Left colon (tissue), 2 donors: ENCODE measurements around the gene TMEM91. TPM values are rescaled to one million over a fixed set of nuclear protein-coding genes. Genes with fewer than 3 reads are reported as not detected.

Experiments used
- ATAC-seq: fragments of 200-7000 bp; cut with Tn5 transposase; one replicate; pipeline ENCODE4 v1.9.1; 2020; ENCODE audit warnings: mild to moderate bottlenecking, moderate library complexity
- DNase-seq, 2 donors: peaks; one replicate each; pipeline ENCODE4 v3.0.0-alpha.2; 2020
- intact Hi-C, 2 donors: fragments of 100-400 bp; cut with DNase I in 1 of 2; cut with micrococcal nuclease in 1 of 2; formaldehyde crosslinking; loops; one replicate each; pipeline versions ENCODE4 v1.11.2 to v1.14.0; 2022; cut with DNase I, micrococcal nuclease
- total RNA-seq, 2 donors: library from RNA; stranded (reverse); fragmentation: NEBNext Ultra II Directional; extraction: Animal tissue kit (Norgen Biotek cat#: 25700); gene quantifications; one replicate each; pipeline ENCODE4 v1.2.1, GENCODE V29; 2021
- donor health status: DM: no; HTN: no; CAD: no.
- donor health status: DM: yes; HTN: yes; CAD: no.

TMEM91 gene
- total RNA-seq, 2 donors from 2014 or later: 2.8 to 4.9 TPM

DNA sequence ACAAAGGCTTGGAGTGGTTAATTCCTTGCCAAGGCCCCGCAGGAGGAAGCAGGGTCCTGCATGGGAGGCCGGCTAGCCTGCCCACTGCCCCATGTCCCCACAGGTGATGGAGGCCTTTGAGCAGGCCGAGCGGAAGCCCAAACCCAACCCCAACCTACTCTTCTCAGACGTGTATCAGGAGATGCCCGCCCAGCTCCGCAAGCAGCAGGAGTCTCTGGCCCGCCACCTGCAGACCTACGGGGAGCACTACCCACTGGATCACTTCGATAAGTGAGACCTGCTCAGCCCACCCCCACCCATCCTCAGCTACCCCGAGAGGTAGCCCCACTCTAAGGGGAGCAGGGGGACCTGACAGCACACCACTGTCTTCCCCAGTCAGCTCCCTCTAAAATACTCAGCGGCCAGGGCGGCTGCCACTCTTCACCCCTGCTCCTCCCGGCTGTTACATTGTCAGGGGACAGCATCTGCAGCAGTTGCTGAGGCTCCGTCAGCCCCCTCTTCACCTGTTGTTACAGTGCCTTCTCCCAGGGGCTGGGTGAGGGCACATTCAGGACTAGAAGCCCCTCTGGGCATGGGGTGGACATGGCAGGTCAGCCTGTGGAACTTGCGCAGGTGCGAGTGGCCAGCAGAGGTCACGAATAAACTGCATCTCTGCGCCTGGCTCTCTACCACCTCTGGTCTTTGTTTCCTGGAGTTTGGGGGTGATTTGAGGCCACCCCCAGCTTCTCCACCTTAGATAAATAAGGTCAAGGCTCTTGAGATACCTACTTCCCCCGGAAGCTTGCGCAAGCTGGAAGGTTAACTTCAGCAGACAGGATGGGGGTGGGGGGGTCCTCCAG, 48.2 kb downstream of the TMEM91 start:
- intact Hi-C loops: no loop called here
- DNase-seq: peak in 1 of 2 donors; percentile 49
- no peak for ATAC-seq

DNA sequence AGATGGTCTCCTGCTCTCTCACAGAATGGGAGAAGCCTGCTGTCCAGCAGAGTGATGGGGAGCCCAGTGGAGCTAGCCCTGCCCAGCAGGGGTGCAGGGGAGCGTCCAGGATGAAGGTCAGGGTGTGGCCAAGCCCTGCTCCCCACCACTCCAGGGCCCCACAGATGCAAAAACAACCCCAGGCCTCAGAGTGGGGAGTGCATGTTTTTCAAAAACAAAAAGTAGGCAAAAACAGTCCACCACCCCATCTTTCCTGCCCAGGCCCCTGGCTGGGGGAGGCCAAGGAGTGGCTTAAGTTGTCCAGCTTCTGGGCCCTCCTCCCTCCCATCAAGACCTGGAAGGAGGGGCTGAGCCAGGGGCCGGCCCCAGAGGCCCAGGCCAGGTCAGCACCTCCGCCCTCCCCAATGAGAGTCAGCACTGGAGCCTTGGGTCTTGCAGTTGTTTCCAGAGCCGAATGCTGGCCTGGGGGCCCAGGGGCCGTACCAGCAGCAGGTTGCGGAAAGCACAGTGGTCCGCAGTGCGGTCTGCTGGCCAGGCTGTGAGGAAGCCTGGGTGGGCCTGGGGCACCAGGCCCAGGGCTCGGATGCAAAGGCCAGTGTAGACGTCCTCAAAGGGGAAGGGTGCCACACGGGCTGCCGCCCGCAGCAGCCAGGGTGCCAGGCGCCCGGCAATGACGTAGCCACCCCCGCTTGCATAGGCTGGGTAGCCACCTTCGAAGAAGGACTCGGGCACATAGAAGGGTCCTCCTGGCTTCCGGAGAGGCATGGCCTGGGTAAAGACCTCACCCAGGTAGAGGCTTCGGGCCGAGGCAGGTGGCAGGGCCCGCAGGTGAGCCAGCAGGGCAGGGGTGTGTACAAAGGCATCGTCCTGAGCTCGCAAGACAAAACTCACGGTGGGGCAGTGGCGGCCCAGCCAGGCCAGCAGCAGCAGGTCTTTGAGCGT, 49.1 kb downstream of the TMEM91 start:
- intact Hi-C loops: no loop called here
- peak in 1 of 2 donors; percentile 49 for DNase-seq
- ATAC-seq: peak; percentile 1

DNA sequence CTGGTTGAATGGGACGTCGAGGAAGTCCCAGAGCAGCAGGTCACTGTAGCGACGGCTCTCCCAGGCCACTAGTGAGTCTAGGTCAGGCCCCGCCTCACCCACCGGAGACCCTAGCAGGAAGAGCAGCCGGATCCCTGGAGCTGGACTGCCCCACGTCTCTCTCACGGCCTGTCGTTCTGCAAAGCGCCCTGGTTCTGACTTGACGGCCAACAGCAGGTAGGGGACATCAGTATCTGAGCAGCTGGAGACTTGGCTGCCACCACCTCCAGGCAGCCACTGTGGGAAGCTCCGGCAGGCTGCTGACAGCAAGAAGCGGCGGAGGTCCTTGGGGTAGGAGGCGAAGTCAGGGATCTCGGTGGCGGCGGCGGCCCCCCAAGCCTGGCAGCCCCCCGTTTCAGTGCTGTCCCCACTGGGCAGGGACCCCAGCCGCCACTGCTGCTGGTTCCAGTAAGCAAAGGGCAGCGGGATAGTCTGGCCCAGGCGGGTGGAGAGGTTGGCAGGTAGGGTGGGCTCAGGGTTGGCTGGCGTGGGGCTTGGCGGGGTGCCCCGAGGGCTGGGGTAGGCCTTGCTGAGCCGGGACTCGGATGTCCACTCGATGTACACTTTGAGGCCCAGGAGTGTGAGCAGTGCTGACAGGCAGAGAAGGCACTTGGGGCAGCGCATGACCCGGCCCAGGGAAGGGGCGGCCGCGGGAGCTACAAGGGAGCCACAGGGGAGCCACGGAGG, 49.9 kb downstream of the TMEM91 start:
- ATAC-seq (peak; percentile 19), DNase-seq (peak in 1 of 2 donors; percentile 44)
- intact Hi-C loops: no loop called here

DNA sequence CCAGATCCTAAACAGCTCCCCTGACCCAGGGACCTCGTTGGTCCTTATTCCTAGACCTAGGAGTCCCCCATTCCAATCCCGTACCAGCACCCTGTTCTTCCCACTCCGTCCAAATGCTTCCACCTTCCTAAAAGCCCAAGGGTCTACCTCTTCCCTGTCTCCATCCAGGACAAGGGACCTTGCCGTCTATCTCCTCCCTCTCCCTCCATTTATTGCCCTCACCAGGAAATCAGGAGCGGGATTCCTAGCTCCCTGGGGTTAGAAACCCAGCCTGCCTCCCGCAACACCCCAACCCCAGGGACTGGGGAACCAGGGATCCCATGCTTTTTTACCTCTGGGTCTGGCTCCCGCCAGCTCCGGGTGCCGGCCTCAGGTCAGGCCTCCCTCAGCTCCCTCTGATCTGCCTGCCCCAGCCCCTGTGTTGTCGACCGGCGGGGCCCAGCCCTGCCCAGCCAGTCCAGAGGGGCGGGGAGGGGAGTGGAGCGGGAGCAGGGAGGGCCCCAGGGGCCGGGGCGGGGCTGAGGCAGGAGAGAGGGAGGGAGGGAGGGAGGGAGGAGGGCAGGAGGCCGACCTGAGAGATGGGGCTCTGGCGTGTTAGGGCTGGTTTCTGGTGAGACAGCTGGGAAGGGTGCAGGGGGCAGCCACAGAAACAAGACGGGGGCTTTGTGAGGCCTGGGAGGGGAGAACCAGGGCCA, 50.8 kb downstream of the TMEM91 start, which contains the start of gene B3GNT8:
B3GNT8 (minus strand) TSS at position 423 of the 695 bp plus-strand sequence. CDS start 596 bp downstream, outside the sequence.
- DNase-seq: peak; percentile 92 to 95
- peak; percentile 81 for ATAC-seq
- intact Hi-C loops: no loop called here

DNA sequence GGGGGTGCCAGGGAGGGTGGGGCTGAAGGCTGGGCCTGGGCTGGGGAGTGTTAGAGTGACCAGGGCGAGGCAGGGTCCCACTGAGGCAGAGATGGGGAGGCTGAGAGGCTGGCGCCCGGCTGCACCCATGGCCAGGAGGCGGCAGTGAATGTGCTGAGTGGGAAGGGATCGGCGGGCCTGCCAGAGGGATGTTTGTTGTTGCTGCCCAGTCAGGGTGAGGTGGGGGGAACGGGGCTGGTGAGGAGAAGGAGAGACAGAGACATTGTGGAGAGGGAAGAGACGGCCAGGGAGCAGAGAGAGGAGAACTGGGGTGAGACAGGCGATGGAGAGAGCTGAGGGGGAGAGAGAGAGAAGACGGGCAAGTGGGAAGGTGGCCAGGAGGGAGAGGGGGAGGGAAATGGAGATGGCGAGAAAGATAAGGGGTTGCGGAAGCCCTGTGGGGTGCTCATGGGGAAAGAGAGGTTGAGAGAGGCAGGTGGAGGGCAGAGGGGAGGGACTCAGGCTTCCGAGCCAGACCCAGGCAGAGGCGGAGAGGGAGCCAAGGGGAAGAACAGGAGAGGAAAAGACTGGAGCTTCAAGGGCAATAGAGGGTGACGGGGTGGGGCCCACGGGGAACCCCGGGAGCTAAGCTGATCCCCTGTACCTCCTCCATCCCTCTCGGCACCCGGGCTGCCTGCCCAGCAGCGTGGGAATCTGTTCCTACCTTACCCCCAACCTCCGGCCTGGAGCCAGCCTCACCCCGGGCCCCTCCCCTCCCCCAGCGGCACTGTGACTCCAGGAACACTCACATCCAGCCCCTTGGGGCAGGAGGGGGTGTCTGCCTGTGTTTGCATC, 51.5 kb downstream of the TMEM91 start:
- DNase-seq (peak; percentile 56 to 57), ATAC-seq (peak; percentile 28)
- intact Hi-C loops: no loop called here

DNA sequence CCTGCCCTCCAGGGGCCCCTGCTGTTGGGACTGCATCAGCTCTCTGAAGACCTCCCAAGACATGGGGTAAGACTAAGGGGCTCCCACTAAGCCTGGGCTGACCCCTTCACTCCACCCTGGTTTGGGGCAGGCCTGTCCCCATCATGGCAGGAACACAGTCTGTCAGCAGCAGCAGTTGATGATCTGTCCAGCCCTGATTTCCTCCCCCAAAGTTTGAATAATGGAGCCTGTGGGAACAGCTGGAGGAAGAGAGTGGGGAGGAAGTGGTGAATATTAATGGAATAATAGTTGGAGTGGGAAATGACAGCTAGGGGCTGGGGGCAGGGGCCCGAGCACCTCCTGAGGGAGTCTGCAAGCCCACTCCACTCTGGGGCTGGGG, 52.1 kb downstream of the TMEM91 start:
- ATAC-seq (no peak), DNase-seq (no peak)
- intact Hi-C loops: no loop called here

DNA sequence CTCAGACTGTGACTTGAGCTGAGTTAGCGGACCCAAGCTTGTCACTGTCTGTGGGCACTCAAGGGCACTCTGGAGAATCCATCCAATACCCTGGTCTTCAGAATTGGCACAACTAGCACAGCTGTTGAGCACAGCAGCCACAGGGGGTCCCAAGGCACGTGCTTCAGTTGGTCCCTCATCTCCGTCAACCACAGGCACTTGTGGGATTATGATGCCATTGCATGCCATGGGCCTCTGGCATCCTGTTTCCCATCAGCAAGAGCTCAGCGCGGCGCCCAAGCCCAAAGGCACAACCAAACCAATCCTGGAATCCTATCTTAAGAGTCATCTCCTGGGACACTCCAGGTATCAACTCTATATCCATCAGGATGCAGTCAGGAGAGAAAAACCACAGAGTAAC, 54.6 kb downstream of the TMEM91 start:
- DNase-seq: no peak
- ATAC-seq: no peak
- intact Hi-C loops: no loop called here

DNA sequence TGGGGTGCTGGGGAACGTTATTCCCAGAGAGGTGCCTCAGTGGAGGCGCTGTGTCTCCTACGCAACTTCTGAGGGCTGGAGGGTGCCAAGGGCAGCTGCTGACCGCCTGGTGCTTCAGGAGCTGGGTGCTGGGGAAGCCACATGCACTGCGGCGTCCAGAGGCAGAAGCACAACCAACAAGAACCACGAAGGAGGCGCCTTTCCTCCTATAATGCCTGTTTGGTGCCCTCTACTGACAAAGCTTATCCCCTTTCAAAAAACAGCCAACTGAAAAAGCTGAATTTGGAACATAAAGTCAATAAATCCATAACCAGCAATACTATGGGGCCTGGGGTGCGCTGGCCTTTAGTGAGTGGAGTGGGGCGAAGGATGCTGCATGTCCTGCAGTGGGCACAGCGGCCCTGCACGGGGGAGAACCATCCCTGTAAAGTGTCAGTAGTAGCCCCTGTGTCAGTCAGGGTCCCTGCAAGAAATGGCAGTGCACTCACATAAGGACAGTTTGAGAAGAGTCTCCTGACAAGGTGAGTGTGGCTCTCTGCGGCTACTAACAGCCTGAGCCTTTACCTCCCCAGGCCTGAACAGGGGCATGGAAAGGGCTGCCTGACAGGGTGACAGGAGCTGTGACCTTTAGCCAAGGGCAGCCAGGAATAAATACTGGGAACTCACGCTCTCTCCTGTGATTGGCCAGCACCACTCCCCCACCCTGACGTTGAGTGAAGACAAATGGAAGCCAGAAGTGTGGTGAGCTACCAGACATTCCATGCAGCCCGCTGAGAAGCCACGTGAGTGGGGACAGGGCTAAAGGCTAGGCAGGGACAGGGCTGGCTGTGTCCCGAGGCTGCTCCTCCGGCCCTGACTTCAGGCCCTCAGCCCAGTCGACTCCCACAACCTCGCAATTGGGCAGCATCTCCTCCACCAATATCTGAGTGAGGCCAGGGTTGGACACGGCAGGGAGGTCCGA, 55.4 kb downstream of the TMEM91 start:
- DNase-seq: peak in 1 of 2 donors; percentile 45
- intact Hi-C loops: no loop called here
- ATAC-seq: no peak

DNA sequence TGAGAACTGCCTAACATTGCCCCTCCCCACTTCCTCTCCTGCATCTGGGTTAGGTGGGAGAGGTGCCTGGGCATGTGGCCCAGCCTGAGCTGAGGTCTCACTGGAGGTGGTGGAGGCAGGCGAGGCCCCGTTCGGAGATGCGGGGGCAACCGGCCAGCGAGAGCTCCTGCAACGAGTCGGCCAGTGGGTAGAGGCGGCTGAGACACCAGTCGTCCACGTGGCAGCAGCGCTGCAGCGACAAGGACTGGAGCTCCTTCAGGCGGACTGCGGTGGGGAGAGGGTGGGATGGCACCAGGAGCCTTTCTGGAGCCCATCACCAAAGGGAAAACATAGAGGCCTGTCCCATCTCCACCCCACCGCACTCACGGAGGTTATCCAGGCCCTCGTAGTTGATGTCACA, 56.8 kb downstream of the TMEM91 start:
- ATAC-seq (no peak), DNase-seq (no peak)
- intact Hi-C loops: no loop called here

Other genes starting within 250 kb of the TMEM91 start
- gene CYP2S1, start 183.3 kb upstream of the TMEM91 start, total RNA-seq: 10 to 100 TPM; 22.6 to 44.9 TPM
- gene AXL, start 157.3 kb upstream of the TMEM91 start, total RNA-seq: 10 to 100 TPM in 1 of 2 donors, 1 to 10 TPM in 1; 6.3 to 27.4 TPM
- gene HNRNPUL1, start 112.2 kb upstream of the TMEM91 start, total RNA-seq: 100 to 1,000 TPM; 162 to 172 TPM
- 10 to 100 TPM; 24.1 to 26.3 TPM for gene CCDC97, start 66.4 kb upstream of the TMEM91 start, total RNA-seq
- gene TGFB1, start 22.6 kb upstream of the TMEM91 start, total RNA-seq: 10 to 100 TPM in 1 of 2 donors, 1 to 10 TPM in 1; 7.4 to 14.7 TPM
- 1 to 10 TPM; 6.2 to 8.6 TPM for gene B9D2, start 12.4 kb upstream of the TMEM91 start, total RNA-seq
- 10 to 100 TPM; 11.8 to 12.7 TPM for gene EXOSC5, start 20.8 kb downstream of the TMEM91 start, total RNA-seq
- gene BCKDHA, start 21.3 kb downstream of the TMEM91 start, total RNA-seq: 10 to 100 TPM; 17.3 to 20.4 TPM
- 10 to 100 TPM; 28.7 to 94.9 TPM for gene B3GNT8, start 50.8 kb downstream of the TMEM91 start, total RNA-seq
- gene DMAC2, start 63.4 kb downstream of the TMEM91 start, total RNA-seq: 10 to 100 TPM; 43.6 to 48.9 TPM
- not detected for gene ERICH4, start 66.6 kb downstream of the TMEM91 start, total RNA-seq
- 1 to 10 TPM in 1 of 2 donors, not detected in 1; 1.5 TPM for gene CEACAM21, start 199.6 kb downstream of the TMEM91 start, total RNA-seq